Upper lobe of left lung (tissue), 4 donors: Measurements from ENCODE around the gene RASAL2.

Experiments used
- EP300 ChIP-seq, 4 donors: sonication (generic); formaldehyde crosslinking; IDR thresholded peaks; one replicate each; pipeline ENCODE4 v1.5.1; 2017; ENCODE audit warnings: antibody characterized with exemption in 4 of 4, control low read depth in 2 of 4
- POLR2A ChIP-seq, 4 donors: fragments of 450-650 bp; IDR thresholded peaks; one replicate each; pipeline ENCODE4 v1.5.1; 2016 to 2017; ENCODE audit warnings: antibody characterized with exemption in 4 of 4, mild to moderate bottlenecking in 2 of 4
- POLR2AphosphoS5 ChIP-seq, 2 donors: sonication (generic); formaldehyde crosslinking; IDR thresholded peaks; one replicate each; pipeline ENCODE4 v1.5.1; 2017; ENCODE audit warnings: antibody characterized with exemption in 2 of 2
- TF ChIP-seq, protein P1 (sequence below), 6 experiments: fragments of 450-650 bp in 4 of 6; fragments of 200-600 bp in 2 of 6; sonication (generic) in 2 of 6; IDR thresholded peaks; one replicate each; pipeline ENCODE4 v1.5.1; 2016 to 2019; ENCODE audit warnings: antibody characterized with exemption in 6 of 6

DNA sequence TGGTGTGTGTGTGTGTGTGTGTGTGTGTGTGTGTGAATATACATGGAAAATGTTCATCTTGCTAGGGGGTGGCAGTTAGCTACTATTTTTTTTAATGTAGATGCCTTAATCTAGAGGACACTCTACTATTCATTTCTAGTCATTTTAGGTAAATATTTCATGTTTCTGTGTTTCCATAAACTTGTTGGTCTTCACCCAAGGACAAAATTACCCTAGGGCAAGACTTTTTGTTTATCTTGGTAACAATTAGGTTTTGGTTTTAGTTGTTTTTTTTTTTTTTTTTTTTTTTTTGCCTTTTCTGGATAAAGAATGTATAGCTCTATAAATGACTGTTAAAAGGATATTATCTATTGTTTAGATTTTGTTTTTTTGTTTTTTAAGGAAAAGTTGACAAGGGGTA, 370.7 kb downstream of the RASAL2 start:
- no peak for TF ChIP-seq POLR2A (IDR thresholded peaks at IDR 0.05)
- TF ChIP-seq, protein P1, sequence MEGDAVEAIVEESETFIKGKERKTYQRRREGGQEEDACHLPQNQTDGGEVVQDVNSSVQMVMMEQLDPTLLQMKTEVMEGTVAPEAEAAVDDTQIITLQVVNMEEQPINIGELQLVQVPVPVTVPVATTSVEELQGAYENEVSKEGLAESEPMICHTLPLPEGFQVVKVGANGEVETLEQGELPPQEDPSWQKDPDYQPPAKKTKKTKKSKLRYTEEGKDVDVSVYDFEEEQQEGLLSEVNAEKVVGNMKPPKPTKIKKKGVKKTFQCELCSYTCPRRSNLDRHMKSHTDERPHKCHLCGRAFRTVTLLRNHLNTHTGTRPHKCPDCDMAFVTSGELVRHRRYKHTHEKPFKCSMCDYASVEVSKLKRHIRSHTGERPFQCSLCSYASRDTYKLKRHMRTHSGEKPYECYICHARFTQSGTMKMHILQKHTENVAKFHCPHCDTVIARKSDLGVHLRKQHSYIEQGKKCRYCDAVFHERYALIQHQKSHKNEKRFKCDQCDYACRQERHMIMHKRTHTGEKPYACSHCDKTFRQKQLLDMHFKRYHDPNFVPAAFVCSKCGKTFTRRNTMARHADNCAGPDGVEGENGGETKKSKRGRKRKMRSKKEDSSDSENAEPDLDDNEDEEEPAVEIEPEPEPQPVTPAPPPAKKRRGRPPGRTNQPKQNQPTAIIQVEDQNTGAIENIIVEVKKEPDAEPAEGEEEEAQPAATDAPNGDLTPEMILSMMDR (IDR thresholded peaks at IDR 0.05): no peak
- TF ChIP-seq EP300 (IDR thresholded peaks at IDR 0.05): no peak
- TF ChIP-seq POLR2AphosphoS5 (IDR thresholded peaks at IDR 0.05): no peak
